Breast epithelium (tissue), 4 donors: ENCODE results near the gene COX19. TPM values are rescaled to one million over a fixed set of nuclear protein-coding genes. Genes with fewer than 3 reads are reported as not detected.

ENCODE experiments used
- DNase-seq, 2 donors: peaks; one replicate each; pipeline ENCODE4 v3.0.0-alpha.2; 2019; ENCODE audit warnings: low spot score in 2 of 2
- H3K27ac ChIP-seq, 2 donors: fragments of 200-600 bp; sonication (generic) in 1 of 2; one replicate each; pipeline ENCODE4 v1.5.1; 2016 to 2019; ENCODE audit warnings: mild to moderate bottlenecking in 1 of 2
- H3K27me3 ChIP-seq, 2 donors: fragments of 200-600 bp; sonication (generic) in 1 of 2; one replicate each; pipeline versions ENCODE4 v1.5.1 to v1.6.0; 2017 to 2019; ENCODE audit warnings: control low read depth in 1 of 2, mild to moderate bottlenecking in 1 of 2
- H3K36me3 ChIP-seq: fragments of 200-600 bp; one replicate; pipeline ENCODE4 v1.5.1; 2019
- H3K4me1 ChIP-seq, 2 donors: fragments of 200-600 bp; sonication (generic); one replicate each; pipeline ENCODE4 v1.5.1; 2016 to 2019; ENCODE audit warnings: control low read depth in 1 of 2
- H3K4me3 ChIP-seq, 3 donors: fragments of 200-600 bp; sonication (generic); 1 replicate in 2 of 3; 2 replicates in 1 of 3; pipeline ENCODE4 v1.5.1; 2016 to 2019; ENCODE audit warnings: mild to moderate bottlenecking in 3 of 3, moderate library complexity in 2 of 3
- H3K9me3 ChIP-seq, 2 donors: fragments of 200-600 bp; sonication (generic) in 1 of 2; one replicate each; pipeline ENCODE4 v1.5.1; 2016 to 2019; ENCODE audit warnings: control low read depth in 1 of 2
- POLR2A ChIP-seq: fragments of 450-650 bp; IDR thresholded peaks from one replicate; pipeline ENCODE4 v1.6.1; 2016; ENCODE audit warnings: antibody characterized with exemption, mild to moderate bottlenecking, moderate library complexity
- POLR2AphosphoS5 ChIP-seq, 3 donors: sonication (generic); formaldehyde crosslinking; IDR thresholded peaks; one replicate each; pipeline ENCODE4 v1.6.1; 2017; ENCODE audit warnings: antibody characterized with exemption in 3 of 3
- intact Hi-C: fragments of 100-400 bp; cut with DNase I; formaldehyde crosslinking; loops from one replicate; pipeline ENCODE4 v1.15.1; 2023; ENCODE audit warnings: low total_unique reads
- total RNA-seq, 3 donors: library from RNA; depleted of rRNA; stranded (reverse); fragments of >200 nt; gene quantifications; one replicate each; pipeline ENCODE4 v1.1.0, GENCODE V29; 2016
- TF ChIP-seq, protein P1 (sequence below), 3 donors: fragments of 450-650 bp; IDR thresholded peaks; one replicate each; pipeline ENCODE4 v1.5.1; 2016 to 2017; ENCODE audit warnings: antibody characterized with exemption in 3 of 3, mild to moderate bottlenecking in 3 of 3, moderate library complexity in 3 of 3

The COX19 gene
- total RNA-seq, 3 donors from 2014 or later = 8.5 to 17.3 (median 8.8) TPM

DNA sequence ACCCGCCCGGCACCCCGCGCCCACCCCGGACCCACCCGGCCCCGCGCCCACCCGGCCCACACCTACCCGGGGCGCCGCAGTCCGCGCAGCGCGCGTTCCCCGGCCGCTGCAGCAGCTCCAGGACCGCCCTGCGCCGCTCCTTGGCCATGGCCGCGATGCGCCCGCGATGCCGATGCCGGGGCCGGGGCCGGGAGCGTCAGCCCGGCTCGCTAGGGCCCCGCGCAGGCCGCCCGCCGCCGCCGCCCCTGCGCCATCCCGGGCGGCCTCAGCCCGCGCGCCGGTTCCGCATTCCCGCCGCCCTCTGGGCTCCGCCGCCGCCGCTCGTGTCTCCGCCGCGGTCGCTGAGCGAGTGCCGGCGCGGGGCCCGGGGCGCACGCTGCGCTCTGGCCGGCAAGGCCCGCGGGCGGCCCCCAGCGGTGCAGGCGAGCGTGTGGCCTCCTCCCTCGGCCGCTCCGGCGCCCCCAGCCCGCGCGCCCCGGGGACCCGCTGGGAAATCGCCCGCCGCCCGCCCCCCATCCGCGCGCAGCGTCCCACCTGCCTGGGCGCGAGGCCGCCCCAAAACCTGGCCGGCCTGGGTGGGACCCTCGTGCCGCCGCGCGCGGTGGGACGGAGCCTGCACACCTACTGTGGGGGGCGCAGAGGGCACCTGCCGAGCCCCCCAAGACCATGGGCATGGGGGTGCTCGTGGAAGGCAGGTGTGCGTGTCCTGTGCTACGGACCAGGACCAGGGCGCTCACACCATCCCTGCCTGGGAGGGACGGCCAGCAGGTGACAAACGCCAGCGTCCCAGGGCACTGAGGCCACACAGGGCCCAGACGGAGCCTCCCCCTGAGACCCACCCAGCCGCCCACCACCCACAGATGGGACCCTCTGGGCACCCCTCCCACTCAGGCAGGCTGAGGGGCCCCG lies 20.8 kb downstream of the COX19 start, which contains the start of gene ADAP1:
Gene ADAP1 (minus strand): TSS at position 351 of the 909 bp plus-strand sequence. CDS start 203 bp downstream, at position 148.
- H3K36me3 ChIP-seq = no peaks in the 10 kb centered on the region
- no peak for TF ChIP-seq POLR2A
- TF ChIP-seq, protein P1, sequence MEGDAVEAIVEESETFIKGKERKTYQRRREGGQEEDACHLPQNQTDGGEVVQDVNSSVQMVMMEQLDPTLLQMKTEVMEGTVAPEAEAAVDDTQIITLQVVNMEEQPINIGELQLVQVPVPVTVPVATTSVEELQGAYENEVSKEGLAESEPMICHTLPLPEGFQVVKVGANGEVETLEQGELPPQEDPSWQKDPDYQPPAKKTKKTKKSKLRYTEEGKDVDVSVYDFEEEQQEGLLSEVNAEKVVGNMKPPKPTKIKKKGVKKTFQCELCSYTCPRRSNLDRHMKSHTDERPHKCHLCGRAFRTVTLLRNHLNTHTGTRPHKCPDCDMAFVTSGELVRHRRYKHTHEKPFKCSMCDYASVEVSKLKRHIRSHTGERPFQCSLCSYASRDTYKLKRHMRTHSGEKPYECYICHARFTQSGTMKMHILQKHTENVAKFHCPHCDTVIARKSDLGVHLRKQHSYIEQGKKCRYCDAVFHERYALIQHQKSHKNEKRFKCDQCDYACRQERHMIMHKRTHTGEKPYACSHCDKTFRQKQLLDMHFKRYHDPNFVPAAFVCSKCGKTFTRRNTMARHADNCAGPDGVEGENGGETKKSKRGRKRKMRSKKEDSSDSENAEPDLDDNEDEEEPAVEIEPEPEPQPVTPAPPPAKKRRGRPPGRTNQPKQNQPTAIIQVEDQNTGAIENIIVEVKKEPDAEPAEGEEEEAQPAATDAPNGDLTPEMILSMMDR (IDR thresholded peaks at IDR 0.05) = no peak
- no peak for TF ChIP-seq POLR2AphosphoS5 (IDR thresholded peaks at IDR 0.05)
- peak in 1 of 2 donors; percentile 47 for DNase-seq
- H3K27me3 ChIP-seq = peaks cover 0 to 22% of the 10 kb centered on the region in 2 donors
- H3K4me3 ChIP-seq = peak within 1 kb of the TSS; percentile 50 to 71 (median 60)
- no peak within 1 kb of the TSS for H3K27ac ChIP-seq
- H3K4me1 ChIP-seq = no peaks in the 10 kb centered on the region
- intact Hi-C loops = no loop called here
- no peaks in the 10 kb centered on the region for H3K9me3 ChIP-seq

DNA sequence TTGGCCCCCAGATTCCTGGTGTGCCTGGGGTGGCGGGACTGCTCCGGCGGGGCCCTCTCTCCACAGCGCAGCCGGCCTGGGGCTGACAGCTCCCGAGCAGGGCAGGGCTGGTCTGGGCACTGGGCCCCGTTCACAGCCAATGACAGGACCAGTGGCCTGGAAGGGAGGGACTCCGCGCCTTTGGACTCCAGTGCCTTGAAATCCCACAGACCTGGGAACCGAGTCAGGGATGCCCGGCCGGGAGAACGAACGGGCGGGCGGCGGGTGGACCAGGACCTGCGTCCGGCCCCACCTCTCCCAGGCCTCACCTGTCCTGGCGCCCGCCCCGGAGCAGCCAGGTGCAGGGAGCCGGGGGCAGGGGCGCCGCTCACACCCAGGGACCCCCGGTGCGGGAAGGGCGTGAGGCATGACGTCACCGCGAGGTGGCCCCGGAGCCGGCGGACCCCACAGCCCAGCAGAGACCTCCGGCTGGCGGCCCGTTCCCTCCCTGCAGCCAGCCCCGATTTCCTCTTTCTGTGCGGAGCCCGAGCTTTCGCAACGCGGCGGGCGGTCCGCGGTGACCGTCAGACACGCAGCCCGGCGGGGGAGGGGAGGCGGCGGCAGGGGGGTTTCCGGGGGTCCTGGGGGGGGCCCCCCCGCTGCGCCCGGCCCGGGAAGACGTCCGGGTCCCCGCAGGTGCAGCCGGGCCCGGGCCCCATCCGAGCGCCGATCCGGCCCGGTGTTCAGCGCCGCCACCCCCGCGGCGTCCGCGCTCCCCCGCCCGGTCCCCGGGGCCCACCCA lies 21.6 kb downstream of the COX19 start:
- Histone ChIP-seq H3K9me3 (no peaks in the 10 kb centered on the region), H3K27ac (no peak overlapping the region), H3K36me3 (no peaks in the 10 kb centered on the region), H3K27me3 (peaks cover 0 to 27% of the 10 kb centered on the region in 2 donors), H3K4me1 (no peaks in the 10 kb centered on the region), H3K4me3 (peak overlapping the region; percentile 50 to 71 (median 60))
- no peak for TF ChIP-seq POLR2A
- TF ChIP-seq, protein P1 (IDR thresholded peaks at IDR 0.05) = no peak
- no peak for TF ChIP-seq POLR2AphosphoS5 (IDR thresholded peaks at IDR 0.05)
- intact Hi-C loops = loop anchor here (2.0 kb wide), 1 partner anchor 45 kb away; no protein-coding TSS in a partner anchor
- DNase-seq = peak; percentile 41 to 68

DNA sequence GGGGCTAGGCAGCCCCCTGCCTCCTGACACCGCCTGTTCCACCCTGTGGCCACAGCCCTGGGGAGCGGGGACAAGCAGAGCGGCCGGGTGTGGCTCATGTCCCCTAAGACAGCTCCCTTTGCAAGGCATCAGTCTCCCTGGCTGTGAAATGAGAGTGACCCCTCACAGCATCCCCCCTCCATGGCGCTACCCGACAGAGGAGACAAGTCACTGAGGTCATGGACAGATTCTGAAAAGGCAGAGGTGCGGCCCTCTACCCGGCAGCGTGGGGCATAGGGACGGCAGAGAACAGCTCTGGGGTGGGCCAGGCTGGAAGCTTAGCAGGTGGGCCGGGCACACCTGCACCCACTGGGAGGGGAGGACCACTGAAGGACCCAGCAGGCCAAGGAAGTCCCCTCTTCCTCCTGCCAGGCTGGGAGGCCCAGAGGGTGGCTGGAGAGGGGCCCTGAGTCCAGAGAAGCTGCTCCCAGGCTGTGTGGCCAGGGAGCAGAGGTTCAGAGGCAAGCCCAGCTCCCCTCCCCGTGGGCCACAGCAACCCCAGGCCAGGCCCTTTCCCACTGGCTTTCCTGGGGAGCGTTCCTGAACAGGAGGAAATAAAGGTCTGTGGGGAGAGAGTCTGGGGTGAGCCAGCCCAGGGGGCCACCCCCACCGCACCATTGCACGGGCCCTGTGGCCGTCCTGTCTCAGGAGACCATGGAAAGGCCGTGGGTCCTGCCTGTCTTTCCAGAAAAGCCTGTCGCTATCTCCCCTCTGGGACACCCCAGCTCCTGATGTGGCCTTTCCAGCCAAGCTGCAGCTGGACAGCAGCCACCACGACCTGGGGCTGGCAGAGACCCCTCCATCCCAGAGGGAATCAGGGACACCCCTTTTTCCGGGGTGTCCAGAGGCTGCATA lies 22.6 kb downstream of the COX19 start:
- Histone ChIP-seq H3K27ac (no peak overlapping the region), H3K27me3 (peaks cover 0 to 21% of the 10 kb centered on the region in 2 donors), H3K4me1 (no peaks in the 10 kb centered on the region), H3K36me3 (no peaks in the 10 kb centered on the region), H3K9me3 (no peaks in the 10 kb centered on the region), H3K4me3 (peak overlapping the region in 2 of 3 donors; percentile 50 to 71)
- intact Hi-C loops = loop anchor here (2.0 kb wide), 1 partner anchor 44 kb away; no protein-coding TSS in a partner anchor
- peak in 1 of 2 donors; percentile 38 for DNase-seq
- TF ChIP-seq POLR2A = no peak
- no peak for TF ChIP-seq POLR2AphosphoS5 (IDR thresholded peaks at IDR 0.05)
- TF ChIP-seq, protein P1 (IDR thresholded peaks at IDR 0.05) = no peak

DNA sequence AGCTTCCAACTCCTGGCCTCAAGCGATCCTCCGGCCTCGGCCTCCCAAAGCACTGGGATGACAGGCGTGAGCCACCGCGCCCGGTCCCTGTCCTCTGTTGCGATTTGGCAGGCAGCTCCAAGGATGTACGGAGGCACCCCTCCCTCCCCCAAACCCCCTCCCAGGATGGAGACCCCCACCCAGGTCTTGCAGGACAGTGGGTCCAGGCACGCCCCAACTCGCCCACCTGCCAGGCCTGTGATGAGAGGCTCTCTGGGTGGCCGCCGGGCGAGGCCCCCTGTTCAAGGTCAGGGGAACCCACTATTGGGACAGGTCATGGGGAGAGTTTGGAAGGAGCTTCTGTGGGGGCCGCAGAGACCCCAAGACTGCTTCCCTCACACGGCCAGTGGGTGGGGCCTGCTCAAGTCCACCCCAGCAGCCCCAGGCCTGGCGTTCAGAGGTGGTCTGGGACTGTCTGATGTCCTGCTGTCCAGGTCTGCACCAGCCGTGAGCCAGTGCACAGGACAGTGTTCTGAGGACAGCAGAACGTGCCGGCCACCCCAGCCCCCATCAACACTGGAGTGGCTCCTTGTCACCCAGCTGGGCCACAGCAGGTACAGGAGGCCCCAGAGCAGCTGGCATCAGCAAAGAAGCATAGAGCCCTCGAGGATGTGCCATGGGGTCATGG lies 23.3 kb downstream of the COX19 start:
- peak in 1 of 2 donors; percentile 37 for DNase-seq
- peaks cover 0 to 21% of the 10 kb centered on the region in 2 donors for H3K27me3 ChIP-seq
- TF ChIP-seq, protein P1 (IDR thresholded peaks at IDR 0.05) = no peak
- no peak for TF ChIP-seq POLR2A
- TF ChIP-seq POLR2AphosphoS5 (IDR thresholded peaks at IDR 0.05) = no peak

More for the DNA sequence above, 23.3 kb downstream of the COX19 start:
- Histone ChIP-seq H3K9me3 (no peaks in the 10 kb centered on the region), H3K36me3 (no peaks in the 10 kb centered on the region), H3K4me3 (no peak overlapping the region), H3K27ac (no peak overlapping the region), H3K4me1 (no peaks in the 10 kb centered on the region)
- intact Hi-C loops = loop anchor here (2.0 kb wide), 1 partner anchor 43 kb away; no protein-coding TSS in a partner anchor
